ENCODE results near the gene GRIK4. TPM values are rescaled to one million over a fixed set of nuclear protein-coding genes. Genes with fewer than 3 reads are reported as not detected.
A peak's percentile ranks its signal among the peaks of the same experiment; 100 is the strongest.

GRIK4 gene
- total and polyA plus RNA-seq, 2 experiments from 2014 or later: 0.28 to 0.45 TPM

DNA sequence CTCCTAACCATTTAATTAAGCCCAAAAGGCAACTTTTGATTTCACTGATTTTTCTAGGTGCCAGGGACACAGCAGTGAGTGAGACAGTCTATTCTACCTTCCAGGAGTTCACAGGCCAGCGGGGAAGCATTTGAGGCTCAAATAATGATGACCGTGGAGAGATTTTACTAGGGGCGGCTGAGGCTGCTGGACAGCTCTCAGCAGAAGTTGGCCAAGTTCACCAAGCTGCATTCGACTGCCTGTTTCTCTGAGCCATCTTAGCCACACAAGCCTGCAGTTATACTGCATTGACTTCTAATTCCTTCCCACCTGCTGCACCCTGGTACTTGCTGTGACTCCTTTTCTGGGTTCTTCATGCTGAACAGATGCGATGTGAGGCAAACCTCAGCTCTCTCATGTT, 343.4 kb downstream of the GRIK4 start:
- TF ChIP-seq, protein P1, sequence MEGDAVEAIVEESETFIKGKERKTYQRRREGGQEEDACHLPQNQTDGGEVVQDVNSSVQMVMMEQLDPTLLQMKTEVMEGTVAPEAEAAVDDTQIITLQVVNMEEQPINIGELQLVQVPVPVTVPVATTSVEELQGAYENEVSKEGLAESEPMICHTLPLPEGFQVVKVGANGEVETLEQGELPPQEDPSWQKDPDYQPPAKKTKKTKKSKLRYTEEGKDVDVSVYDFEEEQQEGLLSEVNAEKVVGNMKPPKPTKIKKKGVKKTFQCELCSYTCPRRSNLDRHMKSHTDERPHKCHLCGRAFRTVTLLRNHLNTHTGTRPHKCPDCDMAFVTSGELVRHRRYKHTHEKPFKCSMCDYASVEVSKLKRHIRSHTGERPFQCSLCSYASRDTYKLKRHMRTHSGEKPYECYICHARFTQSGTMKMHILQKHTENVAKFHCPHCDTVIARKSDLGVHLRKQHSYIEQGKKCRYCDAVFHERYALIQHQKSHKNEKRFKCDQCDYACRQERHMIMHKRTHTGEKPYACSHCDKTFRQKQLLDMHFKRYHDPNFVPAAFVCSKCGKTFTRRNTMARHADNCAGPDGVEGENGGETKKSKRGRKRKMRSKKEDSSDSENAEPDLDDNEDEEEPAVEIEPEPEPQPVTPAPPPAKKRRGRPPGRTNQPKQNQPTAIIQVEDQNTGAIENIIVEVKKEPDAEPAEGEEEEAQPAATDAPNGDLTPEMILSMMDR (IDR thresholded peaks at IDR 0.05; ENCODE audit: low read depth, low read length): no peak
- H3K4me3 ChIP-seq: no peak overlapping the region
- H3K9me3 ChIP-seq (ENCODE audit: low read depth): no peaks in the 10 kb centered on the region
- H3K36me3 ChIP-seq: no peaks in the 10 kb centered on the region
- peaks cover 22% of the 10 kb centered on the region for H3K4me1 ChIP-seq (ENCODE audit: low read depth)
- H3K27me3 ChIP-seq: no peaks in the 10 kb centered on the region
- DNase-seq (ENCODE audit: low read depth in 1 of 2, low spot score in 1 of 2): peak in 1 of 2 donors; percentile 74
- no peak overlapping the region for H3K27ac ChIP-seq

DNA sequence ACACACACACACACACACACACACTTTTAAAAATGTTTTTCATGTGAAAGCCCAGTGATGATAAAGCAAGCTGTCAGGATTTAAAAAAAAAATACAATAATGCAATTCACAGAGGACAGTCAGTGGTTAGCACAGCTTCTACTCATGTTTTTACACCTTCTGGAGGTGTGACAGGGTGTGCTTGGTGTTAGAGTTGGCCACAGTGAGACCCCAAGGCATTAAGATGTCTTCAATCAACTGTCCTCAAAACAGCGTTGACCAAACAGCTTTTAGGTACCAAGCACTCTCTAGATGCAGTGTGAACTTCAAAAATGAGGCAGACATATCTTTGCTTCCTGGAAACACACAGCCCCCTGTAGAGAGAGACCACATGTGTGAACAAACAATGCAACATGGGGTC, 346.0 kb downstream of the GRIK4 start:
- no peak for DNase-seq (ENCODE audit: low read depth in 1 of 2, low spot score in 1 of 2)
- Histone ChIP-seq H3K27ac (no peak overlapping the region), H3K4me1 (ENCODE audit: low read depth) (peaks cover 19% of the 10 kb centered on the region), H3K36me3 (no peaks in the 10 kb centered on the region), H3K9me3 (ENCODE audit: low read depth) (no peaks in the 10 kb centered on the region), H3K27me3 (no peaks in the 10 kb centered on the region), H3K4me3 (no peak overlapping the region)
- TF ChIP-seq, protein P1 (IDR thresholded peaks at IDR 0.05; ENCODE audit: low read depth, low read length): no peak

DNA sequence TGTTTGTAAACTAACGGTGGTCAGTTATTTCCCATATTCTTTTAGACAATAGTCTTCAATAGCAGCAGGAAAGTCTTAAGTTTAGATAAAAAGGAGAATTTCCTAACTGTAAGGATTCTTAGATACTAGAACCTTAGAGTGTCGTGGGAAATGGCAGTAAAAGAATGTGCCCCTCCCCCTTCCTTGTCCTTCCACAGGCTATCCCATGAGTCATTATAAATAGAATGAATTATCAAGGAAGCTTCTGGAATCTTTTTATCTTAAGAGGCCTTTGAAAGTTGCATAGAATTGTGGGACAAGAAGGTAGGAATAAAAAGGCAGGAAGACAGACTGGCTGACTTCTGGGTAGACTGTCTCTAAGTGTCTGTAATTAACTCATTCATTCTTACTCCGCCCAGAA, 347.2 kb downstream of the GRIK4 start:
- Histone ChIP-seq H3K9me3 (ENCODE audit: low read depth) (no peaks in the 10 kb centered on the region), H3K27ac (peak overlapping the region; percentile 2), H3K4me1 (ENCODE audit: low read depth) (peaks cover 11% of the 10 kb centered on the region), H3K27me3 (no peaks in the 10 kb centered on the region), H3K36me3 (no peaks in the 10 kb centered on the region), H3K4me3 (no peak overlapping the region)
- DNase-seq (ENCODE audit: low read depth in 1 of 2, low spot score in 1 of 2): peak; percentile 41 to 42
- TF ChIP-seq, protein P1 (IDR thresholded peaks at IDR 0.05; ENCODE audit: low read depth, low read length): no peak

DNA sequence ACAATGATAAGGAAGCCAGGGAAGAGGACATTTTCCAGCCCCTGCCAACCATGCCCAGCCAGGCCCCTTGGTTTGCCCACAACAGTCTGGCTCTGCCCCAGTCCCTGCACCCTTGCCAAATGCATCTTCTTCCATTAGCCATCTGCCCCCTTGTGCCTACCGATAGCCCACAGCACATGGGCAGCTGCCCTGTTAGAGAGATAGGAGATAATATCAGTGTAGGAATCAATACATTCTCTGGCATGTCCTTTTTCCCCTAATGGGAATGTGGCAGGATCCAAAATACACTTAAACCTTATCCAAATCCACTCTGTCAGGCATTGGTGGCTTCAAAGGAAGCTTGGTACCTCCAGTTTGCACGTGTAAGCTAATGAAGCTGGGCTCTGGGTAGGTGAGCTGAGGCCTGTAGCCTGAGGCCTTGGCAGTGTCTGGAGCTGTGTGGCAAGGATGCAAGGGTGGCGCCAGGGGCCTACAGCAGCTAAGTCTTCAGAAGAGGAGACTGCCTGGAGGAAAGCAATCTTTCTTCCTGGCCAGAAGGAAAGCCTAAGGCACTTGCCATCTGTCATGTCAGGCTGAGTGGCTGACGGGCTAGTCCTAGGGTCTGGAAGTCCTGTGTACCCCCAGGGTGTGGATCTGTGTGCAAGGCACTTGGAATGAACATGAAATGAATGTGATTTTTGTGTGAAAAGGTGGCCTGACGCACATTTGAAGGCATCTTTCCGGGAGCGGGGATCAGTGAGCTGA, 348.2 kb downstream of the GRIK4 start:
- no peak for DNase-seq (ENCODE audit: low read depth in 1 of 2, low spot score in 1 of 2)
- Histone ChIP-seq H3K9me3 (ENCODE audit: low read depth) (no peaks in the 10 kb centered on the region), H3K4me3 (no peak overlapping the region), H3K4me1 (ENCODE audit: low read depth) (peaks cover 11% of the 10 kb centered on the region), H3K27me3 (no peaks in the 10 kb centered on the region), H3K36me3 (no peaks in the 10 kb centered on the region), H3K27ac (no peak overlapping the region)
- TF ChIP-seq, protein P1 (IDR thresholded peaks at IDR 0.05; ENCODE audit: low read depth, low read length): no peak

DNA sequence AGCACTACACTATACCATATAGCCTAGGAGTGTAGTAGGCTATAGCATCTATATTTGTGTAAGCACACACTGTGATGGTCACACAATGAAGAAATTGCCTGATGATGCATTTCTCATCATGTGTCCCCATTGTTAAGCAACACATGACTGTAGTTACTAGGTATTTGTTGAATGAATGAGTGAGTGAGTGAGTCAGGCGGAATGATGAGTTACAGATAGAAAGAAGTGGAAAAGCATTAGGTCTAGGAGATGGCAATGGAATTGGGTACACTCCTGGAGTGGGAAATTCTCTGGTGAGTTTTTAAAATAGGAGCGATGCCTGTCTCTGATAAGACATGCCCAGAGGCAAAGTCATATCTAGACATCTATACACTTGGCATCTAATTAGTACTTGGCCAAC, 351.8 kb downstream of the GRIK4 start:
- H3K4me3 ChIP-seq: no peak overlapping the region
- no peaks in the 10 kb centered on the region for H3K9me3 ChIP-seq (ENCODE audit: low read depth)
- TF ChIP-seq, protein P1 (IDR thresholded peaks at IDR 0.05; ENCODE audit: low read depth, low read length): no peak
- H3K27ac ChIP-seq: no peak overlapping the region
- DNase-seq (ENCODE audit: low read depth in 1 of 2, low spot score in 1 of 2): no peak
- H3K36me3 ChIP-seq: no peaks in the 10 kb centered on the region
- peaks cover 7% of the 10 kb centered on the region for H3K27me3 ChIP-seq
- peaks cover 10% of the 10 kb centered on the region for H3K4me1 ChIP-seq (ENCODE audit: low read depth)
